HG03354 (cell line): ENCODE results near the gene KLF11.

ENCODE experiments used
- ATAC-seq: cut with Tn5 transposase; IDR thresholded peaks from one replicate; pipeline ENCODE4 v1.9.1; 2021; ENCODE audit warnings: mild to moderate bottlenecking; ENCODE audit not compliant: unreplicated experiment, poor library complexity, severe bottlenecking

The KLF11 gene

GRCh38 chr2:10059552-10060335 lies 16.4 kb downstream of the KLF11 start:
- ATAC-seq = no peak

DNA sequence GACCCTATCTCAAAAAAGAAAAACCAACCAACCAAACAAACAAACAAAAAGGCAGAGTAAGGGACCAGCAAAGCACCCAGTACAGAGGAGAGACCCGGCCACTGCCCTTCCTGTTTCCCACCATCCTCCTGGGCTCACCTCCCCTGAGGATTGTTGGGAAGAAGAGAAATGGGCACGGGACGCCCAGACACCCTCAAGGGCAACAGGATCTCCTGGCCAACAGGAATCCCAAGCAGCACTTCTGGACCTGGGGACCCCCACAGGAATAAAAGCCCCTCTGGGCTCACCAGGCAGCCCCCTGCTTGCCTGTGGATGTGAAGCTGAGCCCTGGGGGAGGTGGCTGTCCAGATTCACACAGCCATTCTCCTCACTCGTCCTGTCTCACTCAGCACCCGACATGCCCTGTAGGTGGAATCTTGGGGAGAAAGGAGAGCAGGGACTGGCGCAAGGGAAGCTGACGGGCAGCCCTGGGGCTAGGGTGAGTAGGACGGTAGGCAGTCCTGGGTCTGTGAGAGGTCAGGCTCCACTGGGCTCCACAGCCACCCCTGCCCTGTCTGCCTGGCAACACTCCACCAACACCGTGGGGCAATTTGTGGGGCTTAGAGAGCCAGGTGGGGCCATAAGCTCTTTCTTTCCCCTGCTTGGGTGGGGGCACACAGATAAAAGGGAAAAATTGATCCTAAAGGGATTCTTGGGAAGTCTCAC lies 18.0 kb downstream of the KLF11 start:
- ATAC-seq = no peak

- no peak for ATAC-seq
These were observed 19.6 kb downstream of the KLF11 start for GRCh38 chr2:10062931-10063365.

DNA sequence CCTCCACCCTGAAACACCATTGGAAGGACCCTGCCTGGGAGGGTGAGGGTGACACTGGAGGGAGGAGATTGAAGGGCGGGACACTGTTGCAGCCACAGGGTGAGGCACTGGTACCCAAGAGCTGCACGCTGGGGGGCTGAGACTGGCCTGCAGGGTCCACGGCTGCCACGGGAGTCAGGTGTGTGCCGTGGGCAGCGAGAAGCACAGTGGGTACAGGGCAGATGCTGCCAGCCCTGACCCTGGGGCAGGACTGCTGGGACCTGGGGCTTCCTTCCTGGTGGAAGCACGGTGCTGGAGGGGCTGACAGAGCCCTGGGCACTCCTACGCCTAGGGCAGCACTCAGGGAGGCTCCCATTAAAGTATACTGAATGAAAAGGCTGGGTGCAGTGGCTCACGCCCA lies 20.2 kb downstream of the KLF11 start:
- ATAC-seq = no peak

- ATAC-seq = no peak
These were observed 21.8 kb downstream of the KLF11 start for GRCh38 chr2:10064932-10065772.

DNA sequence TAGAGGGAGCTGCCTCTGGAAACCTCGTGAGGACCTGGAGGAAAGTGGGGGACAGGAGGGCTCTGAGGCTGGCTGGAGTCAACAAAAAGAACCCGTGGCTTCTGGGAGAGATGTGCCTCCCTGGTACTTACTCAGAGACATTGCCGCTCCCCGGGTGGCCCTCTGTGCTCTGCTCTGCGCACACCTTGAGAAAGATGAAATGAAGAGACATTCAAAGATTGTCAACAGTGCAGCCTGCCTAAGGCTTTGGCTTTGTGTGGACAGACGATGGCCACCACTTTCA lies 22.4 kb downstream of the KLF11 start:
- ATAC-seq = no peak

DNA sequence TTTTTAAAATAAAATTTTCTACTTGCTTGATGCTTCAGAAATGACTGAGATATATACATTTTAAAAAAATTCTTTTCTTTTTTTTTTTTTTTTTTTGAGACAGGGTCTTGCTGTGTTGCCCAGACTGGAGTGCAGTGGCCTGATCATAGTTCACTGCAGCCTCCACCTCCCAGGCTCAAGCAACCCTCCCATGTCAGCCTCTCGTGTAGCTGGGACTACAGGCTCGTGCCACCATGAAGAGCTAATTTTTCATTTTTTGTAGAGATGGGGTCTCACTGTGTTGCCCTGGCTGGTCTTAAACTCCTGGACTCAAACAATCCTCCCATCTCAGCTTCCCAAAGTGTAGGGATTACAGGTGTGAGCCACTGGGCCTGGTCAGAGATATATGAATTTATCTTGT lies 24.0 kb downstream of the KLF11 start:
- no peak for ATAC-seq

DNA sequence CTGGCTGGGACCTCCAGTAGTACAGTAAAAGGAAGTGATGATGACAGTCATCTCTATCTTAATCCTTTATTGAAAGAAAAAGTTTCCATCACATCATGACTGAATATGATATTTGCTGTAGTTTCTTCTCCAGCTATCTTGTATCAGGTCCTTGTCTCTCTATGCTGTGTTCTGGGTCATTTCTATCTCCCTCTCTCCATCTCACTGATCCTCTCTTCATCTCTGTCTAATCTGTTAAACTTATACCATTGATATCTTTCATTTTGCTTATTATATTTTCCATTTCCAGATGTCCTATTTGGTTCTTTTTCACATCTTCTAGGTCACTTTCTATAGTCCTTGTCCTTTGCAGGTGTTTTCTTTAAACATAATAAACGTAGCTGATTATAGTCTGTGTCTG lies 24.5 kb downstream of the KLF11 start:
- no peak for ATAC-seq

DNA sequence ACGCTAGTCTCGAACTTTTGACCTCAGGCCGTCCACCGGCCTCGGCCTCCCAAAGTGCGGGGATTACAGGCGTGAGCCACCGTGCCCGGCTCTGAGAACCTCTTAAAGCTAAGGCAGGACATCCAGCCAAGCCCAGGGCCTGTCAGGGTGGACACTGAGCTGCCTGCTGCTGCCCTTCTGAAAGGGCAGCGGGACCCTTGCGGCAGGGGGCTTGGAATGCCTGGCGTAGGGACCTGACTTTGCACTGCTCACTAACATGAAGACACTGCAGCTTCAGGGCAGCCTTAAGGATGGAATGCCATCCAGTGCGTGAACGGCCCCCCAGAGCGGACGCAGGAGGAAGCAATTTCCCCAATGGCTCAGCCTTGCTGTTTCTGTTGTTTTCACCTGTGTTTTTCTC lies 27.8 kb downstream of the KLF11 start:
- no peak for ATAC-seq

DNA sequence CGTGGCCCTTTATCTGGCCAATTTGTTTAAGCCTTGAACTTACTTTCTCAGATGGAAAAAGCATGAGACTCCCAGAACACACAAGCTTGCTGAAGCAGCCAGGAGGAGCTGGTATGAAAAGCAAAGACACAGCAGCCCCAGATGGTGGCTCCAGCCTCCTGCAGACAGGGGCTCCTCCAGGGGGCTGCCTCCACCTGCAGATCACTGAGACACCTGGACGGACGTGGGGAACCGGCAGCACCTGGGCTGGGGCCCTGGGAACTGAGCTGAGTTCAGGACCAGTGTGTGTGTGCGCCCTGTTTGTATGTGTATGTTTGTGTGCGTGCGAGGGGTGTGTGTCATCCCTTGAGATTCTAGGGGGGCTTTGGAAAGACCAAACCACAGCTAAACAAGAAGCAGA lies 28.2 kb downstream of the KLF11 start:
- no peak for ATAC-seq

DNA sequence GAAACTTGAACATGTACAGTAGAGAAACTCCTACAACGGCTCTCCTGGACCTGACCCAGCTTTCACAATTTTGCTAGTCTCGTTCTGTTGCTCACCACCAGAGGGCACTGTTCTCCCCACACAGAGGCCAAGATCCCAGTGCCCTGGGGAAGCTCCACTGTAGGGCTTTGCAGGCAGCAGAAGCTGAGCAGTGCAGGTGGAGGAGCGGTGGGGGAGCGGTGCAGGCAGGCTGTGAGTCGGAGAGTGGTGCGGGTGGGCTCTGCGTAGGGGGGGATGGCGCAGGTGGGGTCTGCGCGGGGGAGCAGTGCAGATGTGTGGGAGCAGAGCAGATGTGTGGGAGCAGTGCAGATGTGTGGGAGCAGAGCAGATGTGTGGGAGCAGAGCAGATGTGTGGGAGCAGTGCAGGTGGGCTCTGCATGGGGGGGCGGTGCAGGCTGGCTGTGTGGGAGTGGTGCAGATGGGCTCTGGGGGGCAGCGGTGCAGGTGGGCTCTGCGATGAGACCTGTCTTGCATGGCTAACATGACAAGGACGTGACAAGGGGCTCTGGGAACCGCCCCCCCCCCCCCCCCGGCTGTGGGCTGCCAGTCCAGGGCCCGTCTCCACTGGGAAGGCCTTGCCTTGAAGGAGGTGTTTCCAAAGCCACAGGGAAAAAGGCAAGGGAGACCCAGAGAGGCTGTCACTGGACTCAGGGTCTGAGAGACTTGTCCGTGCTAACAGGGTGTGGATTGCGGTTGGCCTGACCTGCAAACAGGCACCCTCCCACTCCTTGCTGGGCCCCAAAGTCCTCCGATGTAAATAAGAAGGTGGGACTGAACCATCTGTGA lies 29.5 kb downstream of the KLF11 start:
- peak; percentile 86 for ATAC-seq

GRCh38 chr2:10073706-10074105 lies 30.4 kb downstream of the KLF11 start:
- ATAC-seq = no peak

- ATAC-seq = no peak
These were observed 31.8 kb downstream of the KLF11 start for GRCh38 chr2:10075101-10075500.

GRCh38 chr2:10075571-10076209 lies 32.3 kb downstream of the KLF11 start:
- ATAC-seq = no peak

DNA sequence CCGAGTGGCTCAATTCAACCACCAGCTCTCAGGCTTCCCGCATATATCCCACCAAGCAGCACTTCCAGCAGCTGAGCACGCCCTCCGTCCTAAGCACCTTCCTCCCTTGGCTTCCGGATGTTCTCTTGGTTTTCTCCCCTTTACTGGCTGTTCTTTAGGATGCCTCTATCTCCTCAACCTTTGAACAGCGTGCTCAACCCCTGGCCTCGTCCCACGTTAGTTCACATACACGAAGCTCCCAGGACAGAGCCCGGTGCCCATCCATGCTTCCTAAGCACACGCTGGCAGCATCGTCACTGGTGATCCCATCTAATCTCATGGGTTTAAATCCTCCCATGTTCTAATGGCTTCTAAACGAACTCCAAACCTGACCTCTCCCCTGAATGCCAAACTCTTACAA lies 33.2 kb downstream of the KLF11 start:
- ATAC-seq = no peak

DNA sequence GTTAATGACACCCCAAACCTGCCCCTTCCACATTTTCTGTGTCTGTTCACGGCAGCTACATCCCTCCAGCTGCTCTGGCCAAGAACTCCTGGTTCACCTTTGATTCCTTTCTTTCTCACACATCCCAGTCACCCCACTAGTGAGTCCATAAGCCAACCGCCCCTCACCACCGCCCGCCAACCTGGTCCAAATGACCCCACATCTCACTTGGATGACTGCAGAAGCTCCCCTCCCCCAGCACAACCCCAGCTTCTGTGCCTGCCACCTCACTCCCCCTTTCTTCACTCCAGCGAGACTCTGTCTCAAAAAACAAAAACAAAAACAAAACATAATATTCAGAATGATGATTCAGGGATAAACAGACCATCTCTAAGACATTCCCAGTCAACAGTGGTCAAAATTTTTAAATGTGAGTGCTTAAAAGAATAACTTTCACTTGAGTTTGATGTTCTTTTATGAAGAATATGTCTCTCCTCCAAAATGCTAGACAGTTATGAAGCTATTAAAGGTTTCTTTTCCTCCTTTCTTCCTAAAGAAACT lies 33.7 kb downstream of the KLF11 start:
- no peak for ATAC-seq

DNA sequence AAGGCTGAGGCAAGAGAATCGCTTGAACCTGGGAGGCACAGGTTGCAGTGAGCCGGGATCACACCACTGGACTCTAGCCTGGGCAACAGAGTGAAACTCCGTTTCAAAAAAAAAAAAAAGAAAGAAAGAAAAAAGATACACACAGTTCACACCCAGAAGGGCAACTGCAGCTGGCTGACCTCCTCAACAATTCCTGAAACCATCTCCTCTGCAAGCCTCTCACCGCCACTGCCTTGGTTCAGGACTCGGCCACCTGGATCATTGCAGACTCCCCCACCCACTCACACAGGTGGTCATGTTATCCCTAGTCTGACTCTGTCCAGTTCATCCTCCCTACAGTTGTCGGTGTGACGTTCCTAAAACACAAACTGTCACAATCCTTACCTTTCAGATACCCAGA lies 34.7 kb downstream of the KLF11 start:
- ATAC-seq = no peak

GRCh38 chr2:10078704-10079265 lies 35.4 kb downstream of the KLF11 start:
- ATAC-seq = no peak
